Testis (tissue), 3 donors: Measurements from ENCODE around the gene MAN2A2. TPM values are rescaled to one million over a fixed set of nuclear protein-coding genes. Genes with fewer than 3 reads are reported as not detected.

ENCODE experiments used
- DNase-seq: peaks from one replicate; pipeline ENCODE4 v3.0.0-alpha.2; 2019
- H3K27ac ChIP-seq, 2 donors: fragments of 200-600 bp; sonication (generic); one replicate each; pipeline ENCODE4 v1.5.1; 2019
- H3K27me3 ChIP-seq: fragments of 200-600 bp; sonication (generic); one replicate; pipeline ENCODE4 v1.5.1; 2019
- H3K36me3 ChIP-seq: fragments of 200-600 bp; sonication (generic); one replicate; pipeline ENCODE4 v1.5.1; 2017; ENCODE audit warnings: low read depth; ENCODE audit errors: missing control alignments
- H3K4me1 ChIP-seq: fragments of 200-600 bp; sonication (generic); one replicate; pipeline ENCODE4 v1.5.1; 2019
- H3K4me3 ChIP-seq, 2 donors: fragments of 200-600 bp; sonication (generic); one replicate each; pipeline ENCODE4 v1.5.1; 2017 to 2019
- H3K9me3 ChIP-seq: fragments of 200-600 bp; sonication (generic); one replicate; pipeline ENCODE4 v1.5.1; 2017
- CTCF ChIP-seq, 3 experiments: fragments of 450-650 bp in 2 of 3; fragments of 200-600 bp in 1 of 3; sonication (generic) in 1 of 3; IDR thresholded peaks; one replicate each; pipeline ENCODE4 v1.5.1; 2016 to 2019; ENCODE audit warnings: antibody characterized with exemption in 3 of 3, mild to moderate bottlenecking in 2 of 3, moderate library complexity in 1 of 3
- POLR2A ChIP-seq: fragments of 450-650 bp; IDR thresholded peaks from one replicate; pipeline ENCODE4 v1.6.1; 2017; ENCODE audit warnings: antibody characterized with exemption, mild to moderate bottlenecking, moderate library complexity
- WGBS, 2 donors: methylation state at CpG; one replicate each; pipeline ENCODE4 v1.1.5; 2018; 5-methylcytosine and 5-hydroxymethylcytosine counted together
- intact Hi-C: fragments of 100-400 bp; cut with DNase I; formaldehyde crosslinking; loops from one replicate; pipeline ENCODE4 v1.15.1; 2023; ENCODE audit warnings: low total_unique reads
- polyA plus RNA-seq: library from polyadenylated mRNA; stranded (reverse); fragments of 350-450 nt; fragmentation: Illumina TruSeq; extraction: RNeasy Lipid Tissue Mini Kit (QIAGEN cat#74804); gene quantifications from one replicate; pipeline ENCODE4 v1.2.3, GENCODE V29; 2014; ENCODE audit warnings: low read depth, low replicate concordance; ENCODE audit not compliant: insufficient read depth
- total RNA-seq, 2 donors: library from RNA; depleted of rRNA; stranded (reverse); fragments of >200 nt; gene quantifications; one replicate each; pipeline ENCODE4 v1.2.3, GENCODE V29; 2016

Gene MAN2A2
- total and polyA plus RNA-seq, 3 donors from 2014 or later = 101 to 151 (median 128) TPM

GRCh38 chr15:90876512-90877170 lies 26.5 kb upstream of the MAN2A2 start:
- H3K9me3 ChIP-seq = no peaks in the 10 kb centered on the region
- no peak overlapping the region for H3K27ac ChIP-seq
- H3K36me3 ChIP-seq = no peaks in the 10 kb centered on the region
- TF ChIP-seq CTCF (IDR thresholded peaks at IDR 0.05) (no peak), POLR2A (no peak)
- H3K4me3 ChIP-seq = no peak overlapping the region
- H3K4me1 ChIP-seq = peaks cover 12% of the 10 kb centered on the region
- 91 to 93% methylated on average over 14 to 15 of the region's 15 CpGs for WGBS, 2 donors
- DNase-seq = no peak
- H3K27me3 ChIP-seq = no peaks in the 10 kb centered on the region
- intact Hi-C loops = no loop called here

GRCh38 chr15:90877315-90877714 lies 25.8 kb upstream of the MAN2A2 start:
- Histone ChIP-seq H3K9me3 (no peaks in the 10 kb centered on the region), H3K27me3 (no peaks in the 10 kb centered on the region), H3K36me3 (no peaks in the 10 kb centered on the region), H3K27ac (no peak overlapping the region), H3K4me3 (no peak overlapping the region), H3K4me1 (peaks cover 11% of the 10 kb centered on the region)
- DNase-seq = no peak
- 95 to 100% methylated on average over 1 to 14 of the region's 14 CpGs for WGBS, 2 donors
- intact Hi-C loops = no loop called here
- TF ChIP-seq POLR2A = no peak
- no peak for TF ChIP-seq CTCF (IDR thresholded peaks at IDR 0.05)

- Histone ChIP-seq H3K4me3 (no peak overlapping the region), H3K9me3 (no peaks in the 10 kb centered on the region), H3K36me3 (no peaks in the 10 kb centered on the region), H3K4me1 (peaks cover 7% of the 10 kb centered on the region), H3K27me3 (no peaks in the 10 kb centered on the region), H3K27ac (no peak overlapping the region)
- intact Hi-C loops = no loop called here
- TF ChIP-seq CTCF (IDR thresholded peaks at IDR 0.05) = no peak
- TF ChIP-seq POLR2A = no peak
- WGBS, 2 donors = 95 to 99% methylated on average over 8 to 14 of the region's 14 CpGs
- DNase-seq = no peak
Measured at GRCh38 chr15:90877996-90878395, 25.1 kb upstream of the MAN2A2 start.

GRCh38 chr15:90878660-90879059 lies 24.4 kb upstream of the MAN2A2 start:
- Histone ChIP-seq H3K4me1 (peaks cover 9% of the 10 kb centered on the region), H3K27me3 (no peaks in the 10 kb centered on the region), H3K9me3 (no peaks in the 10 kb centered on the region), H3K36me3 (no peaks in the 10 kb centered on the region), H3K27ac (no peak overlapping the region), H3K4me3 (no peak overlapping the region)
- 93 to 94% methylated on average over 3 to 15 of the region's 15 CpGs for WGBS, 2 donors
- no peak for DNase-seq
- no peak for TF ChIP-seq POLR2A
- TF ChIP-seq CTCF (IDR thresholded peaks at IDR 0.05) = no peak
- intact Hi-C loops = no loop called here
